PC-3 (cell line): ENCODE data around the gene CYP2F1. TPM values are rescaled to one million over a fixed set of nuclear protein-coding genes. Genes with fewer than 3 reads are reported as not detected.
A peak's percentile ranks its signal among the peaks of the same experiment; 100 is the strongest.

ENCODE experiments used
- ATAC-seq: fragments of 200-7000 bp; cut with Tn5 transposase; 2 replicates; pipeline ENCODE4 v1.9.1; 2020; ENCODE audit warnings: mild to moderate bottlenecking, moderate library complexity
- BruUV-seq: library from RNA; stranded (reverse); fragments of 400-500 nt; replicated peaks from 2 replicates; lab custom pipeline; 2021; lab: Mats Ljungman, UMichigan
- CTCF ChIA-PET: fragments of 300-600 bp; sonication (Branson Sonifier 250); formaldehyde crosslinking; loops from one replicate; lab custom pipeline; 2022; ENCODE audit warnings: antibody characterized with exemption; lab: Charles Lee
- POLR2A ChIA-PET: fragments of 300-600 bp; sonication (Branson Sonifier 250); formaldehyde crosslinking; loops from one replicate; lab custom pipeline; 2022; ENCODE audit warnings: antibody characterized with exemption; ENCODE audit not compliant: unreplicated experiment; lab: Charles Lee
- DNase-seq: peaks from one replicate; pipeline ENCODE4 v3.0.0-alpha.2; 2015
- H2AFZ ChIP-seq: fragments of 300-600 bp; sonication (generic); 2 replicates; pipeline ENCODE4 v1.6.0; 2016; ENCODE audit warnings: antibody characterized with exemption, low read length
- H3F3A ChIP-seq: fragments of 300-600 bp; sonication (generic); one replicate; pipeline ENCODE4 v1.6.0; 2017; ENCODE audit warnings: antibody characterized with exemption, low read length, control low read depth, mild to moderate bottlenecking; ENCODE audit not compliant: unreplicated experiment
- H3K27ac ChIP-seq: fragments of 300-600 bp; sonication (generic); 2 replicates; pipeline ENCODE4 v1.5.1; 2016; ENCODE audit warnings: mild to moderate bottlenecking, low read length
- H3K27me3 ChIP-seq: fragments of 300-600 bp; sonication (generic); 2 replicates; pipeline ENCODE4 v1.6.1; 2016; ENCODE audit warnings: low read length, mixed read lengths
- H3K36me3 ChIP-seq: fragments of 300-600 bp; sonication (generic); 2 replicates; pipeline ENCODE4 v1.6.1; 2016; ENCODE audit warnings: low read depth, mixed run types, low read length, mixed read lengths
- H3K4me1 ChIP-seq: fragments of 300-600 bp; sonication (generic); 2 replicates; pipeline ENCODE4 v1.5.1; 2016; ENCODE audit warnings: low read length; ENCODE audit not compliant: insufficient read depth
- H3K4me2 ChIP-seq: fragments of 300-600 bp; sonication (generic); 2 replicates; pipeline ENCODE4 v1.6.0; 2016; ENCODE audit warnings: low read length
- H3K4me3 ChIP-seq: fragments of 300-600 bp; sonication (generic); 2 replicates; pipeline ENCODE4 v1.5.1; 2016; ENCODE audit warnings: mild to moderate bottlenecking, low read length, mixed read lengths
- H3K79me2 ChIP-seq: fragments of 300-600 bp; sonication (generic); 2 replicates; pipeline ENCODE4 v1.6.1; 2017; ENCODE audit warnings: low read length, mixed read lengths
- H3K9ac ChIP-seq: fragments of 300-600 bp; sonication (generic); 2 replicates; pipeline ENCODE4 v1.6.0; 2016; ENCODE audit warnings: mild to moderate bottlenecking, low read length
- H3K9me2 ChIP-seq: fragments of 300-600 bp; sonication (generic); replicated peaks from 2 replicates; pipeline ENCODE4 v1.6.1; 2016; ENCODE audit warnings: mixed run types, low read length, mixed read lengths
- H3K9me3 ChIP-seq: fragments of 300-600 bp; sonication (generic); 2 replicates; pipeline ENCODE4 v1.6.1; 2016; ENCODE audit warnings: low read length, mixed read lengths
- H4K20me1 ChIP-seq: fragments of 300-600 bp; sonication (generic); 2 replicates; pipeline ENCODE4 v1.6.1; 2016; ENCODE audit warnings: low read length, mixed read lengths
- CTCF ChIP-seq: fragments of 300-600 bp; sonication (generic); conservative IDR thresholded peaks from 2 replicates; pipeline ENCODE4 v1.5.1; 2017; ENCODE audit warnings: antibody characterized with exemption, low read depth, mild to moderate bottlenecking, low read length
- EZH2 ChIP-seq: fragments of 300-600 bp; sonication (generic); IDR thresholded peaks from one replicate; pipeline ENCODE4 v1.6.1; 2017; ENCODE audit warnings: antibody characterized with exemption, mild to moderate bottlenecking, low read length; ENCODE audit not compliant: unreplicated experiment
- EZH2phosphoT487 ChIP-seq: fragments of 300-600 bp; sonication (generic); IDR thresholded peaks from 2 replicates; pipeline ENCODE4 v1.6.1; 2018; ENCODE audit warnings: mild to moderate bottlenecking, antibody characterized with exemption, low read length, borderline replicate concordance
- intact Hi-C: fragments of 100-400 bp; cut with micrococcal nuclease; formaldehyde crosslinking; loops from 2 replicates; pipeline ENCODE4 v1.9.0; 2023
- total RNA-seq: library from RNA; depleted of rRNA; stranded (reverse); fragments of >200 nt; gene quantifications from 2 replicates; pipeline ENCODE4 v1.2.3, GENCODE V29; 2014; rRNA removed

The CYP2F1 gene
- total RNA-seq, 1 experiment from 2014 or later = not detected

- CTCF ChIA-PET = no interaction called here
- Histone ChIP-seq H3K9ac (no peak overlapping the region), H3F3A (no peaks in the 10 kb centered on the region), H3K4me1 (peaks cover 13% of the 10 kb centered on the region), H3K9me2 (no peaks in the 10 kb centered on the region), H2AFZ (peak overlapping the region; percentile 82), H3K79me2 (no peaks in the 10 kb centered on the region), H3K9me3 (no peaks in the 10 kb centered on the region), H3K36me3 (no peaks in the 10 kb centered on the region), H4K20me1 (no peaks in the 10 kb centered on the region), H3K4me2 (peak overlapping the region; percentile 75), H3K27me3 (no peaks in the 10 kb centered on the region), H3K4me3 (peak overlapping the region; percentile 23; the same call in 1 of the 2 replicates), H3K27ac (no peak overlapping the region)
- DNase-seq = peak; percentile 71
- TF ChIP-seq EZH2phosphoT487 = no peak
- no peak for TF ChIP-seq CTCF
- TF ChIP-seq EZH2 = no peak
- BruUV-seq = no TSS peak
- peak; percentile 71 for ATAC-seq
- POLR2A ChIA-PET = no interaction called here
- intact Hi-C loops = no loop called here
Measured at GRCh38 chr19:41175801-41176777, 61.9 kb downstream of the CYP2F1 start.

Other genes with a start within 250 kb of the CYP2F1 start
- gene CYP2A7, start 232.2 kb upstream of the CYP2F1 start, total RNA-seq = not detected in 2 replicates
- not detected in 2 replicates for gene CYP2B6, start 123.2 kb upstream of the CYP2F1 start, total RNA-seq
- gene CYP2A13, start 26.0 kb upstream of the CYP2F1 start, total RNA-seq = not detected in 2 replicates
- 8.6 and 10.3 TPM in 2 replicates for gene CYP2S1, start 78.8 kb downstream of the CYP2F1 start, total RNA-seq
- 172 and 202 TPM in 2 replicates for gene AXL, start 104.8 kb downstream of the CYP2F1 start, total RNA-seq
- 158 and 198 TPM in 2 replicates for gene HNRNPUL1, start 149.9 kb downstream of the CYP2F1 start, total RNA-seq
- 18.3 and 18.4 TPM in 2 replicates for gene CCDC97, start 195.7 kb downstream of the CYP2F1 start, total RNA-seq
- 16.4 and 23.4 TPM in 2 replicates for gene TGFB1, start 239.5 kb downstream of the CYP2F1 start, total RNA-seq
- 3.8 and 4.4 TPM in 2 replicates for gene B9D2, start 249.7 kb downstream of the CYP2F1 start, total RNA-seq